ENCODE data around the gene TUBB2A. TPM values are rescaled to one million over a fixed set of nuclear protein-coding genes. Genes with fewer than 3 reads are reported as not detected.
"Not testable (repeated sequence)": the region's sequence is repeated elsewhere in the genome, so short reads cannot be mapped to it uniquely, and the experiment has no call there.

TUBB2A gene
- total RNA-seq, 1 experiment from 2014 or later, result 49.9 TPM

GRCh38 chr6:3175715-3176402 lies 18.5 kb upstream of the TUBB2A start:
- CTCF ChIA-PET, result no interaction called here
- Histone ChIP-seq H4K20me1 (ENCODE audit: insufficient read depth) (no peaks in the 10 kb centered on the region), H3K27ac (ENCODE audit: low read depth, low read length) (no peak overlapping the region), H2AFZ (ENCODE audit: low read depth, low read length, poor library complexity, severe bottlenecking) (peak overlapping the region; percentile 98), H3K9ac (ENCODE audit: low read length) (no peak overlapping the region), H3K79me2 (ENCODE audit: insufficient read depth, low read length) (no peaks in the 10 kb centered on the region), H3K4me1 (ENCODE audit: control insufficient read depth in 1 of 2, insufficient read depth in 2 of 2, low read length in 2 of 2) (peaks cover 13 to 36% of the 10 kb centered on the region in 2 experiments), H3K27me3 (ENCODE audit: insufficient read depth, low read length) (no peaks in the 10 kb centered on the region), H3K4me2 (ENCODE audit: low read length) (peak overlapping the region; percentile 18; the same call in 1 of the 2 replicates), H3K4me3 (replicated peaks in 1 of 2; ENCODE audit: low read depth in 1 of 2, low read length in 2 of 2) (no peak overlapping the region), H3K36me3 (ENCODE audit: control insufficient read depth in 1 of 2, insufficient read depth in 2 of 2, low read length in 2 of 2) (no peaks in the 10 kb centered on the region), H3K9me3 (ENCODE audit: control insufficient read depth in 1 of 2, insufficient read depth in 1 of 2, low read depth in 1 of 2, low read length in 2 of 2) (no peaks in the 10 kb centered on the region), H3K9me2 (ENCODE audit: insufficient read depth) (no peaks in the 10 kb centered on the region)
- no peak for TF ChIP-seq EZH2phosphoT487 (IDR thresholded peaks at IDR 0.05; ENCODE audit: borderline replicate concordance)
- TF ChIP-seq CEBPB (IDR thresholded peaks at IDR 0.05; ENCODE audit: low read depth), result no peak
- TF ChIP-seq, protein P1, sequence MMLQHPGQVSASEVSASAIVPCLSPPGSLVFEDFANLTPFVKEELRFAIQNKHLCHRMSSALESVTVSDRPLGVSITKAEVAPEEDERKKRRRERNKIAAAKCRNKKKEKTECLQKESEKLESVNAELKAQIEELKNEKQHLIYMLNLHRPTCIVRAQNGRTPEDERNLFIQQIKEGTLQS (IDR thresholded peaks at IDR 0.05), result no peak
- RAD21 ChIA-PET (ENCODE audit: low non-redundant PET in 1 of 2, low total read pairs in 2 of 2, uncharacterized antibody in 2 of 2, unreplicated experiment in 2 of 2), result no interaction called here
- BruUV-seq (replicated peaks), result no TSS peak
- ATAC-seq (no peak), DNase-seq (ENCODE audit: low read depth, low spot score) (no peak)
- POLR2A ChIA-PET, result interaction anchor here (1.4 kb wide), 1 partner anchor 18 kb away, joined by 4 read pairs; the partner anchor contains the start of gene TUBB2A
- intact Hi-C loops (cut with micrococcal nuclease), result no loop called here

DNA sequence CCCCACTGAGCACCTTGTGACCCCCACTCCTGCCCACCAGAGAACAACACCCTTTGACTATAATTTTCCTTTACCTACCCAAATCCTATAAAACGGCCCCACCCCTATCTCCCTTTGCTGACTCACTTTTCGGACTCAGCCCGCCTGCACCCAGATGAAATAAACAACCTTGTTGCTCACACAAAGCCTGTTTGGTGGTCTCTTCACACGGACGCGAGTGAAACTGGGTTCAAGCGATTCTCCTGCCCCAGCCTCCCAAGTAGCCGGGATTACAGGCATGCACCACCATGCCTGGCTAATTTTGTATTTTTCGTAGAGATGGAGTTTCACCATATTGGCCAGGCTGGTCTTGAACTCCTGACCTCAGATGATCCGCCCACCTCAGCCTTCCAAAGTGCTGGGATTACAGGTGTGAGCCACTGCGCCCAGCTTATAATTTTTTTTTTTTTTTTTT lies 16.3 kb upstream of the TUBB2A start:
- BruUV-seq (replicated peaks); POLR2A ChIA-PET; H3K9me3 ChIP-seq (ENCODE audit: control insufficient read depth in 1 of 2, insufficient read depth in 1 of 2, low read depth in 1 of 2, low read length in 2 of 2): not testable (repeated sequence)

DNA sequence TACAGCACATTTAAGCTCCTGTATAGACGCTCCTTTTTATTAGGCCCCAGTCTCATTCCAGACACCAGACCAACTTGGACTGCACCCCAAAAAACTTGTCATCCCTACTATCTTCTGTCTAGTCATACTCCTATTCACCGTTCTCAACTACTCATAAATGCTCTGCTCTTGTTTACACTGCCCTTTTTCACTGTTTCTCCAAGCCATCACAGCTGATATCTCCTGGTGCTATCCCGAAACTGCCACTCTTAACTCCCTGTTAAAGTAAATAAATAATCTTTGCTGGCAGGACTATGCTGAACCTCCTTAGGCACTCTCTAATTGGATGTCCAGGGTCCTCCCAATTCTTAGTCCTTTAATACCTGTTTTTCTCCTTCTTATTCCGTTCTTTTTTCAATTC lies 15.4 kb upstream of the TUBB2A start:
- H3K4me1 ChIP-seq (ENCODE audit: control insufficient read depth in 1 of 2, insufficient read depth in 2 of 2, low read length in 2 of 2), result peaks cover 13 to 36% of the 10 kb centered on the region in 2 experiments
- H3K4me3 ChIP-seq (replicated peaks in 1 of 2; ENCODE audit: low read depth in 1 of 2, low read length in 2 of 2); H3K79me2 ChIP-seq (ENCODE audit: insufficient read depth, low read length); H3K9ac ChIP-seq (ENCODE audit: low read length); intact Hi-C loops (cut with micrococcal nuclease); H2AFZ ChIP-seq (ENCODE audit: low read depth, low read length, poor library complexity, severe bottlenecking); DNase-seq (ENCODE audit: low read depth, low spot score); H3K9me2 ChIP-seq (ENCODE audit: insufficient read depth); H4K20me1 ChIP-seq (ENCODE audit: insufficient read depth); H3K4me2 ChIP-seq (ENCODE audit: low read length); H3K27me3 ChIP-seq (ENCODE audit: insufficient read depth, low read length); H3K9me3 ChIP-seq (ENCODE audit: control insufficient read depth in 1 of 2, insufficient read depth in 1 of 2, low read depth in 1 of 2, low read length in 2 of 2); H3K36me3 ChIP-seq (ENCODE audit: control insufficient read depth in 1 of 2, insufficient read depth in 2 of 2, low read length in 2 of 2); RAD21 ChIA-PET (ENCODE audit: low non-redundant PET in 1 of 2, low total read pairs in 2 of 2, uncharacterized antibody in 2 of 2, unreplicated experiment in 2 of 2); H3K27ac ChIP-seq (ENCODE audit: low read depth, low read length); ATAC-seq; BruUV-seq (replicated peaks): not testable (repeated sequence)
- CTCF ChIA-PET, result interaction anchor here (0.6 kb wide), 1 partner anchor 12 kb away, joined by 4 read pairs; no protein-coding TSS in a partner anchor
- POLR2A ChIA-PET, result interaction anchor here (1.7 kb wide), 1 partner anchor 13 kb away, joined by 5 read pairs; no protein-coding TSS in a partner anchor

More for the DNA sequence above, 16.3 kb upstream of the TUBB2A start:
- H3K9me2 ChIP-seq (ENCODE audit: insufficient read depth); H3K27me3 ChIP-seq (ENCODE audit: insufficient read depth, low read length); H3K36me3 ChIP-seq (ENCODE audit: control insufficient read depth in 1 of 2, insufficient read depth in 2 of 2, low read length in 2 of 2); DNase-seq (ENCODE audit: low read depth, low spot score); H4K20me1 ChIP-seq (ENCODE audit: insufficient read depth); H2AFZ ChIP-seq (ENCODE audit: low read depth, low read length, poor library complexity, severe bottlenecking); ATAC-seq; CTCF ChIA-PET; H3K9ac ChIP-seq (ENCODE audit: low read length); RAD21 ChIA-PET (ENCODE audit: low non-redundant PET in 1 of 2, low total read pairs in 2 of 2, uncharacterized antibody in 2 of 2, unreplicated experiment in 2 of 2); intact Hi-C loops (cut with micrococcal nuclease); H3K79me2 ChIP-seq (ENCODE audit: insufficient read depth, low read length); H3K27ac ChIP-seq (ENCODE audit: low read depth, low read length); H3K4me3 ChIP-seq (replicated peaks in 1 of 2; ENCODE audit: low read depth in 1 of 2, low read length in 2 of 2): not testable (repeated sequence)
- peak overlapping the region; percentile 55; the same call in 1 of the 2 replicates for H3K4me2 ChIP-seq (ENCODE audit: low read length)
- peaks cover 13 to 36% of the 10 kb centered on the region in 2 experiments for H3K4me1 ChIP-seq (ENCODE audit: control insufficient read depth in 1 of 2, insufficient read depth in 2 of 2, low read length in 2 of 2)
